G401 (cell line): ENCODE results near the gene APOBEC3A. TPM values are rescaled to one million over a fixed set of nuclear protein-coding genes. Genes with fewer than 3 reads are reported as not detected.
"Not testable (repeated sequence)": the region's sequence is repeated elsewhere in the genome, so short reads cannot be mapped to it uniquely, and the experiment has no call there.

ENCODE experiments used
- DNase-seq: peaks from one replicate; pipeline ENCODE4 v3.0.0-alpha.2; 2015; ENCODE audit warnings: low spot score
- in situ Hi-C: cut with HindIII; loops from 2 replicates; pipeline ENCODE4 v1.10.0; 2016; ENCODE audit warnings: low sequenced_read_pairs, mixed read lengths
- total RNA-seq: library from RNA; depleted of rRNA; stranded (reverse); fragments of >200 nt; shearing (Covaris generic); gene quantifications from 2 replicates; pipeline ENCODE4 v1.2.3, GENCODE V29; 2014

APOBEC3A gene
- total RNA-seq, 1 experiment from 2014 or later, result not detected

DNA sequence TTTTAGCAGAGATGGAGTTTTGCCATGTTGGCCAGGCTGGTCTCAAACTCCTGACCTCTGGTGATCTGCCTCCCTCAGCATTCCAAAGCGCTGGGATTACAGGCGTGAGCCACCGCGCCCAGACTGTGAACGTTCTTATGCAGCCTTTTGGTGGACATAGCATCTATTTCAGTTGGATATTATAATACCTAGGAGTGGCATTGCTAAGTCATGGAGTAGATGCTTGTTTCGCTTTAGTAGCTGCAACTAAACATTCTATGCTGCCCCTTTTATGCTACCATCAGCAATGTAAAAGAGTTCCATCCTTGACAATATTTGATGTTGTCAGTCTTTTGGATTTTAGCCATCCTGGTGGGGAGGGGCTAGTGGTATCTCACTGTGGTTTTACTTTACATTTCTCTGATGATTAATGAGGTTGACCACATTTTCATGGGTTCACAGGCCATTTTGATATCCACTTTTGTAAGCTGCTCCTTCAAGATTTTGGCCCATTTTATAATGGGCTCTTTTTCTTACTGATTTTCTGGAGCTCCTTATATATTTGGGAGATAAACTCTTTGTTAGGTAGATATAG, 16.5 kb upstream of the APOBEC3A start:
- in situ Hi-C loops, result no loop called here
- no peak for DNase-seq

DNA sequence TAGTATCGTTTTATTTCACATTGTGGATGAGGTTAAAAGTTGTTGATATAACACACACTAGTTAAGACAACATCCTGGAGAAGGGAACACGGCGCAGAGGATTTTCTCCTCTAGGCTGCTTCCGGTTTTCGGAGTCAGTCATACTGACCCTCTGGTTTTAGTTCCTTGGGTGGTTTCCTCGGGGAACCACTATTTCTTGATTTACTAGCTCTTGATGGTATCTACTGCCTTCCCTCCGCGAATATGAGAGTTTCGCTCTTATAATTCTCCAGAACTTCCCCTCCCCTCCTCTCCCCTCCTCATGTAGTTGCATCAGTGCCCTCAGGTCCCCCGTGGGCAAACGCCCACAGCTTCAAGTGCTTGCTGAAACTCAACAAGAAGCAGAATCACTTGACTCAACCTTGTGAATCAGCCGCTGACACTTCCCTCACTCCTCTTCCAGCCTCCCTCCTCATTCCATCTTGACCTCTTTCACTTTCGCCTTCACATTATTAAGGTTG, 15.9 kb upstream of the APOBEC3A start:
- no peak for DNase-seq
- in situ Hi-C loops, result no loop called here

DNA sequence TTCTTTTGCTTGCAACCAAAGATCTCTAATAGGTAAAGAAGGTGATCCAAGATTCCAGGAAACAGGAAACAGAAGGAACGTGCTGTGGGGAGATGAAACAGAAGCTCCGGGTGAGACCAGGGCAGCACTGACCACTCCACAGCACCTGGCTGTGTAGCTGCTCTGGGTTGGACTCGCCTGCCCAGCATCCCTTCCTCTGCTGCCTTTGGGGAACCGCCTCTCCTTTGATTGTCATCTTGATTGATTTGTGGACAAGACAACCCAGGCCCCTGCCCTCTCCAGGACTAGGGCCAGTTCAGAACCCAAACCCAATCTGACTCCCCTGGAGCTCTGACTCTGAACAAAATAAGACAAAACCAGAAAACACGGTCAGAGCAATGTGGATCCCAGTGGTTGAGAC, 14.7 kb upstream of the APOBEC3A start:
- DNase-seq, result no peak

DNA sequence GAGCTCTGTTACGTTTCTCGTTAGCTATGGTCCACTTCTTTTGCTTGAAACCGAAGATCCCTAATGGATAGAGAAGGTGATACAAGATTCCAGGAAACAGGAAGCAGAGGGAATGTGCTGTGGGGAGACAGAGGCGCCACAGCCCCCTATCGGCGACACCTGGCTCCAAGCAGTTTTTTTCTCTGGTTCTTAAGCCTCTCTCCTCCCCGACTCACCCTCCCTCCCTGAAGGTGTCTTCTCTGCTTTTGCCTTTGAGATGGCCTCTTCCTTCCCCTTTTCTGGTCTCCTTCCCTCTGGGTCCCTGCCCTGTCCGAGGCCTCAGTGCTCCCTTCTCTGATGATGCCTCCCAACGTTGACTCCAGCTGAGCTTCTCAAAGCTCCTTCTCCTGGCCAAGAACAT, 14.2 kb upstream of the APOBEC3A start:
- in situ Hi-C loops, result no loop called here
- DNase-seq, result no peak

More for the DNA sequence above, 14.7 kb upstream of the APOBEC3A start:
- in situ Hi-C loops, result no loop called here

DNA sequence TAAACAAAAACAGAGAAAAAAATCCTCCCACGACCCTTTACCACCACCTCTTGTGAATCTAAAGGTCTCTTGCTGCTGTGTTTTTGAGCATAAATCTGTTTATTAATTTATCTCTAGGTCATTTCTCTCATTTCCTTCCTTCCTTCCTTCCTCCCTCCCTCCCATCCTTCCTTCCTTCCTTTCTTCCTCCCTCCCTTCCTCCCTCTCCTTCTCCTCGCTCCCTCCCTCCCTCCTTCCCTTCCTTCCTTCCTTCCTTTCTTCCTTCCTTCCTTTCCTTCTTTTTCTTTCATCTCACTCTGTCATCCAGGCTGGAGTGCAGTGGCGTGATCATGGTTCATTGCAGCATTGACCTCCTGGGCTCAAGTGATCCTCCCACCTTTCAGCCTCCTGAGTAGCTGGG, 13.5 kb upstream of the APOBEC3A start:
- in situ Hi-C loops, result no loop called here
- DNase-seq, result no peak

DNA sequence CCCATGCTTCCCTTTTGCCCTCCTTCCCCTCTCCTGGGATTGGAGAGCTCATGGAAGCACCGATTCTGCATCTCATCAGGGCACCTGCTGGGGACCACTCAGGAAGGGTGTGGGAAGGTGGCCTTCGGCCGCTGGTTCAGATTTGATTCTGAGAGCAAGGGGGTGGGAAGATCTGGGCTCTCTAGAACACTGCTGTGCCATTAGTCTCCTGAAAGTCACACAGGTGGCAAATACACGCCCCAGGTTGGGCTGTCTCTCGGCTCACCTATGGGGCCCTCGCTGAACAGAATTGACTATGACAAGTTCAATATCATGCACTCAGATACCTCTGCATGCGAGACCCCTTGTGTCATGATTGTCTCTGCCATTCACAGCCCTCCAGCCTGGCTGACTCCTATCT, 12.8 kb upstream of the APOBEC3A start:
- in situ Hi-C loops, result no loop called here
- DNase-seq, result no peak

DNA sequence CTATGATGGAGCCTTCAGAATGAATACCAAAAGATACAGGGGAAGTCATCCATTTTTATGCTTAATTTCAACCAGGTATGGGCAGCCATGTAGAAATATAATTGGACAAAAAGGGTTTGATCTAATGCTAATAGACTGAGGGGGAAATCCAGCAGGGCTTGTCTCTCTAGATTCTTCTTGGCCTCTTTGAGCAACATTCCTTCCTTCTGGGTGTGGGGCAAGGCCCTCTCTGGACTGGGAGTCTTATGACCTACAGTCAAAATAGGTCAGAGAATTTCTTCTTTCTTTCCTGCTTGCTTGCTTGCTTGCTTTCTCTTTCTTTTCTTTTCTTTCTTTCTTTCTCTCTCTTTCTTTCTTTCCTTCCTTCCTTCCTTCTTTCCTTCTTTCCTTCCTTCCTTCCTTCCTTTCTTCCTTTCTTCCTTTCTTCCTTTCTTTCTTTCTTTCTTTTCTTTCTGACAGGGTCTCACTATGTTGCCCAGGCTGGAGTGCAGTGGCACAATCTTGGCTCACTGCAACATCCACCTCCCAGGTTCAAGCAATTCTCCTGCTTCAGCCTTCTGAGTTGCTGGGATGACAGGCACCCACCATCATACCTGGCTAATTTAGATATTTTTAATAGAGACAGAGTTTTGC, 11.6 kb upstream of the APOBEC3A start:
- not testable (repeated sequence) for DNase-seq

DNA sequence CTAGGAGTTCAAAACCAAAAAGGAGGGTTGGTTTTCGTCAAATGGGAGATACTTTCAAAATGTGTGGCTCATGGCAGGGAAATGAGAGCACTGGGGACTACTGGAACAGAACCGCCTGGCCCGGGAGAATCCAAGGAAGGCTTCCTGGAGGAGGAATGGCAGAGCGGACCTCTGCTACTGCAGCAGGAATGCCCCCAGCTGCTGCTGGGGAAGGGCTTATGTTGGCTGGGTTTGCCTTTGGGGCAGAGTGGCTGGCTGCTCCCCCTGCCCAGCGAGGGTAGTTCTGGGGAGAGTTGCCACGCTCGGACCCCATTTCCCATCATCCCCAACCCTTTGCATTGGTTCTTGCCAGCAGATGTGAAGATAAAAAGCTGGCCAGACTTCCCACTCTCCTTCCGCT, 10.6 kb upstream of the APOBEC3A start:
- in situ Hi-C loops, result no loop called here
- DNase-seq, result no peak

More for the DNA sequence above, 11.6 kb upstream of the APOBEC3A start:
- in situ Hi-C loops, result not testable (repeated sequence)

DNA sequence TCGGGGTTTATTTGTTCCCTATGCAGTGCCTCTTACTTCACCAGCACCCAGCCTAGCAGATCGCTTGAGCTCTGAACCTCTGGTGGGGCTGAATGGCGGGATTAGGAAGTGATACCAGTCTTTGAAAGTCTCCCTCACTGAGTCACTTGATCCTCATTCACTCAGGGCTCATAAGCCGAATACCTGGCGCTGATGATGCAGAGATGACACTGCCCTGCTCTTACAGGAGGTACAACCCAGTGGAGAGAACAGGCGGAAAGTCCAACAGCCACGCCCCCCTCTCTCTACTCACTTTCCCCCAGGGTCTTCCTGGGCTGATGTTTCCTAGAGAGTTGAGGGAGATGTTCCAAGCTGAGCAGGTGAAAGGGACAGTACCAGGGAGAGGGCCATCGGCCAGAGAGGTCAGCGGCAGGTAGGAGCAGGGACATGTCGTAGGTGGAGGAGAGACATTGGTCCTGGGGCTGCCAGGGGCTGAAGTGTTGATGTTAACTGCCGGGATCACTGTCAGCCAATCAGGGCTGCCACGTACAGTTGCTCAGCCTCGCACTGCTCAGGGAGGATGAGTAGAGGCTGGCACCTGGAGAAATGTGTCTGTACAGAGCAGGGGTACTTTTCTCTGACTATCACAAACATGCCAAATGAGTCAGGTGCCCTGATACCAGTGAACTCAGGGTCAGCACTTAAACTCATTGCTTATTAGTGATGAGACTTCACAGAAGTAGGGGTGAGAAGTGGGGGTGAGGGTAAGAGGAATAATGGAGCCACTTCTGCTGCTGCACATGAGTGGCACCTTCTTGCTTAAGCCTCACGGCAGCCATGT, 9.9 kb upstream of the APOBEC3A start:
- in situ Hi-C loops, result no loop called here
- no peak for DNase-seq

DNA sequence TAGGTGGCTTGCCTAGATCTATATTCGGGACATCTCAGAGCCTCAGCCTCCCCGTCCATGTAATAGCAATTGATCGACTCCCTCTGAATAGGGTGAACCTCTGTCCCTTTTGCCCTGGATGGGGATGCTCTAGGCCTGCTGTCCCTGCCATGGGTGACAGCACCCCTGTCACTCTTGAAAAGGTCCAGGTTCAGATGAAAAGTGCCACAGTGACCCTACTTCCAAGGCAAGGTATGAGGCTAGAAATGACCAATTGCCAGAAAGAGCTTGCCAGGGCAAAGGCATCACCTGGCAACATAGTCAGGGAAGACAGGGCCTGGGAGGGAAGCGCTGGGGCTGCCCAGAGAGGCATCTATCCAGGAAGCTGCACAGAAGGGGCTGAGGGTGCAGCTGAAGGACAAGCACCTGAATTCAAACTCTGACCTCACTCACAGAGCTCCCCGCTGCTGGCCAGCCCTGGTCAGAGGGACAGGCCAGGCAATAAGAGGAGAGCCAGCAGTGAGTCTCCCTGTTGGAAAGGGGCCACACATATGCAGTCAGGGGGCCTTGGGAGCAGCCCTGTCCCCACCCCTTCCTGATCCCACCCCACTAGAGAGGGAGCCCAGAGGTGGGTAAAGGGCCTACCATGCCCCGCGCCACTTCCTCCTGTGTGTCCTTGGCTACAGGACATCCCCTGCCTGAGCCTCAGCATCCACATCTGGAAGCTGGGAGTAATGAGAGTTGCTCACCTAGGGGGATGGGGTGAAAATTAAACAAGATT, 9.0 kb upstream of the APOBEC3A start:
- in situ Hi-C loops, result no loop called here
- no peak for DNase-seq

DNA sequence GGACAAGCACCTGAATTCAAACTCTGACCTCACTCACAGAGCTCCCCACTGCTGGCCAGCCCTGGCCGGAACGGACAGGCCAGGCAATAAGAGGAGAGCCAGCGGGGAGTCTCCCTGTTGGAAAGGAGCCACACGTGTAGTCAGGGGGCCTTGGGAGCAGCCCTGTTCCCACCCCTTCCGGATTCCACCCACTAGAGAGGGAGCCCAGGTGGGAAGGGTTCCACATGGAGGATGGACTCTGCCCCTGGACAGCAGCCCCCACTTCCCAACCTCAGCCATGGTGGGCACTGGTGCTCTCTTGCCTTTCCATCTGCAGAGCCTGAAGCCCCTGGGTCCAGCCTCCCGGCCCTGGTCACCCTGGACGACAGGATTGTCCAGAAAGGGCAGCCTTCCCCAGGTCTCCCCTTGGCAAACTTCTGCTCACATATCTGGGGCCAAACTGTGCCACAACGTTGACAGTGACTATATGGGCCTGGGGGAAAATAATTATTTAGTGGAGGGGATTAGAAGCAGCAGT, 7.5 kb upstream of the APOBEC3A start:
- in situ Hi-C loops, result no loop called here
- DNase-seq, result no peak

DNA sequence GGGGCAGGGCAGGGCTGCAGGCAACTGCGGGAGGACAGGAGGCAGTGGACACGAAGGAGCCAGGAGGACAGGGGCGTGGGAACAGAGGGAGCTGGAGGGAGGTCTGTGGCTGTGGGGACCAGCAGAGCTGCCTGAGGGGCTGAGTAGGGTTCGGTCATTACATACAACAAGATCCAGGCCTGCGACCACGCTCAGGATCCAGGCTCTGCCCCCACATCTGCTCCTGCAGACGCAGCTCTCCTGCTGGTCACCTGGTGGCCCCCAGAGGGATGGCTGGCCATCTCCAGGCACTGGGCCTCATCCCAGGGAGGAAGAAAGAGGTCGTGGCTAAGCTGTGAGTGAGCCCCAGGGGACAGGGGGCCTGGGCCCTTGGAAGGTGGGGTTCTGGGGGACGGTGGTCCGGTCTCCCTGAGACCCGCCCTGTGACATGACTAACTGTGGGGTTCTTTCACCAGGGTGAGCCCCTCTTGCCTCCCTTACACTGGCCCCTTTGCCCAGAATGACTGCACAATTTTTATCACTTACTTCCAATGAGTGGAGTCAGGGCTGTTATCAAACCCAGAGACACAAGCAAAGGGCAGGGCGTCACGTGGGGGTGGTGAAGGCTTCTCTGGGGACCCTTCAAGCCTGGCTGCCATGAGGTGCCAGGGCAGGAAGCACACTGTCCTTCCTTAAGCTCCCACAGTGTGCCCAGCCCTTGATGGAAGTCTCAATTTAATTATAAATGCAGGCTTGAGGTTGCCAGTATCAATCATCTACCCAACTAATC, 6.7 kb upstream of the APOBEC3A start:
- DNase-seq, result no peak
- in situ Hi-C loops, result no loop called here

DNA sequence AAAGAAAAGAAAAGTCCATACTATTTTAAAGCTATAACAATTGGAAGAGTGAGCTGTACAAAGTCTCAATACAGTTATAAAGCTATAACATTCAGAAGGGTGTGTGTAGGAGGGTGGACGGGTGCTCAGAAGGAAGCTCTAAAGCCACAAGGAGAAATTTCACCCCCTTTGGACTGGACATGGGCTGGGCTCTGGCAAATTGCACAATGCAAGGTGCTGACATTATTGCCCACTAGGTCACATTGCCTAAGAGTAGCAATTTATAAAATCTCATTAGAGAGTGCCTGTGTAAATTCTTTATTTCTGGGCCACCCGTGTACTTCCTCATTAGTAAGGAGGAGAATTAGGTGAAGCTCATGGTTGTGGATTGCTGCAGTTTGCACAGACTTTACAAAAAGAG, 5.7 kb upstream of the APOBEC3A start:
- in situ Hi-C loops, result no loop called here
- DNase-seq, result no peak

DNA sequence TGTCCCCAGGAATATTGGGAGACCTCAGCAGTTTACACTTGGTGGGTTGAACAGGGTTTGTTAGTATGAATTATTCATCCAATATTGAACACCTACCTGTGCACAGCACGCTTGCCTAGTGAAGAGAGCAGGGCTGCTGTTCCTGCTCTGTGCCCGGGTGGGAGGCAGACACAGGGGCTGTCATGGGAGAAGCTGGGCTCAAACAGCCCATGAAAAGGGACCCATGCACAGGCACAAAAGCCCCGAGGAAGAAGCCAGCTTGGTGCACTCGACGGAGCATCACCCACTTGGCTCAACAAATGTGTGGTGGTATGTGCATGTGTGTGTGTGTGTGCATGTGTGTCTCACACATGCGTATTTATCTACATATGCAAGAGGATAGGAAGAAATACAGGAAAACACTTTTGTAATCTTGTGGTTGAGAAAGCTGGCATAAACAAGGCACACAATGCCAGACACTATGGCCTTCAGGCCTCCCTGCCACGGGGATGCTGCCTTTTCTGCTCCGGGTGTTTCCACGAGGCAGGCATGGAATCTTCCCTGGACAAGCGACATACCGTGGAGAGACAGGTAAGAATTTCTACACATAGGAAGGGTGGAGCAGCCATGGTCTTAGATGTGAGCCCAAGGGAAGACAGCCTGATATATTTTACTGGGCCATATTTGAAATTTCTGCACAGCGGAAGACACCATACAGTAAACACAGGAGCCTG, 5.0 kb upstream of the APOBEC3A start:
- in situ Hi-C loops, result no loop called here
- DNase-seq, result no peak

DNA sequence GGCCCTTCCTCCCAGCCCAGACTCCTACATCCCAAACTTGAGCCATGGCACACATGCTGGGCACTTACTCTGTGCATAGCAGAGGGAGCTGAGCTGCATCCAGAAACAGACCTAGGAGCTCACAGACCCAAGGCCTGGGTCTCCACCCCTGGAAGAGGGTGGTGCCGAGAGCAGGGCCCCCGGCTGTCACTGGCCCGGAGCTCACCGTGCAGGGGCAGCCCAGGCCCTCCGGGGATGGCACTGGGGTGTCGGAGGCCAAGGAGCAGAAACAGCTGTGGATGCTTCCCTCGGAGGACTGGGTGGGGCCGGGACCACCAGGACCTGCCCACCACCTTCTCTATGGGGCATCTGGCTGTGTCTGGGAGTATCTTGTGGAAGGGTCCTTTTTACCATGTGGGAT, 4.3 kb upstream of the APOBEC3A start:
- DNase-seq, result no peak
- in situ Hi-C loops, result no loop called here

DNA sequence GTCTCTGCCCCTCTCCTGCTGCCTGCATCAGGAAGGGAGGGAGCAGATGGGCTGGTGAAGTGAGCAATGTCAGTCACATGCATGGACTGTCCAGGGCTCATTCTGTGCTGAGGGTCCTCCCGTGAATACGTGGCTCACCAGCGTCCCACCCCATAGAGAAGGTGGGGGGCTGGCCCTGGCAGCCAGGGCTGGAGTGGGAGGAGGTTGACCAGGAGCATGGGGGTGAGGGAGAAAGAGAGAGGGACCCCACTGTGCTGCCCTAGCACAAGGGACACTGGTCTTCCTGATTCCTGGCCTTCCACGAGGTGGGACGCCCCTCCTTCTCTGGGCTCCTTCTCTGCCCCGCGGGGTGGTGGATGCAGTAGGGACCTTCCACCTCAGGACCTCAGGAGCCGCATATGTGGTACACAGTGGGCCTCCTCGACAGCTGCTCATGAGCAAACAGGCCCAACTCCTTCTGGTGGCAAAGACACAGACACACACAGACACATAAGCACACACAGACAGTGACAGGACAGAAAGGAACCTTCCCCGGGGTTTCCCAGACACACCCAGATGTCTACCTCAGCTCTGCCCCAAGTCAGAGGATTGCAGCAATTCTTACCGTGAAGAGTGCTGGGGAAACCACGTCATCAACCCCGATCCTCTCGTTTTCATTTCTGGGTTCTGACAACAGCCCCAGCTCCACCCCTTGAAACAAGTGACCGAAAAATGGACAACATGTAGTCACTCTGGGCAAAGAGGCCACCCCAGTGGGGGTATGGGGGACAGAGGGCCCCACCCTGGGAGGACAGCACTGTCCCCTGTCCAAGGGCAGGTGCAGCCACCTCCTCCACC, 3.6 kb upstream of the APOBEC3A start:
- in situ Hi-C loops, result no loop called here
- no peak for DNase-seq

DNA sequence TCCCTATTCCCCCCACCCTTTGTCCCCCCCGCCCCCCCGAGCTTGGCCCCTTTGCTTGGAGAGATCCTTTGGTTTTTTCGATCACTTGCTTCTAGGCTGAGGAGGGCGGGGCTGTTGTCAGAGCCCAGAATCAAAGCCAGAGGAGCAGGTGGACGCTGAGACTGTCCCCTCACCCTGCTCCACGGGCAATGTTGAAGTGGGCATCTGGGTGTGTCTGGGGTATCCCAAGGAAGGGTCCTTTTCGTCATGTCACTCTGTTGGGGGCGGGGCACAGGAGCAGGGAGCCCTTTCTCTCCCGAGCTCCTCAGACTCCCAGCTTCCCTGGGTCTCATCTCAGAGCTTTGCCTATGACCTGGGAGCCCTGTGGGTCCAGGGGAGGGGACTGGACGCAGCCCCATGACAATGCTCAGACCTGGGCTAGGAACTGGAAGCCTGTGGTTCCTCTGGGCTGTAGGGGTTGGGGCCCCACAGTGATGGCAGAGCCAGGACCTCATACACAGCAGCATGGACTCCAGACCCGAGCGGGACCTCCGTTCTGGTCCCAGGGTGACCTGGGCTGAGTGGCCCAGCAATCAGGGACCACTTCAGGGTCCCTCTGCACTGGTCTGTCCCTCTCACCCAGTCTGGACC, 2.9 kb upstream of the APOBEC3A start:
- DNase-seq, result no peak
- in situ Hi-C loops, result no loop called here
